ENCODE data around the gene AICDA.

The AICDA gene

DNA sequence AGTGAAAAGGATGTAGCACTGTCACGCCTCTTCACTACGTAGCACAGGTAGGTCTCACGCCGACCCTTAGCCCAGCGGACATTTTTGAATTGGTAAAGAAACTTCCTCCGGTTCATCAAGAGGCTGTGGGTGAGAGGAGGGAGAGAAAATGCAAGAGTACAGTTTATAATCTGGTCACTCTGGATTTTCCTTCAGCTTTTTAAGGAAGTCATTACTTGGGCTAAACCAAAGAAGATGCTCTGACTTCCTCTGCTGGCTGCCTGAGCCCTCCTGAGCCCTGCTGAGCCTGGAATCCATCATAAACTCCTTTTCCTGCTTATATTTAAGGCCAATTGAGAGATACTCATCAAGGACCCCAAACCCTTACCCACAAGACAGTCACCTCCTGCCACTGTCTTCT lies 5.8 kb downstream of the AICDA start:
- no peak overlapping the region for H2AFZ ChIP-seq (ENCODE audit: low read depth, low read length, severe bottlenecking)
- no peak overlapping the region for H3K27ac ChIP-seq (ENCODE audit: low read depth, low read length)
- H3K27me3 ChIP-seq (ENCODE audit: low read length), result no peaks in the 10 kb centered on the region
- no peaks in the 10 kb centered on the region for H3K9me3 ChIP-seq (ENCODE audit: insufficient read depth, low read length)
- no peaks in the 10 kb centered on the region for H3K9me2 ChIP-seq (replicated peaks; ENCODE audit: insufficient read depth, low read length)
- H4K20me1 ChIP-seq (ENCODE audit: low read depth, low read length), result no peaks in the 10 kb centered on the region
- no peaks in the 10 kb centered on the region for H3K79me2 ChIP-seq (ENCODE audit: insufficient read depth, low read length)
- H3K9ac ChIP-seq (ENCODE audit: low read length), result no peak overlapping the region
- no peaks in the 10 kb centered on the region for H3K36me3 ChIP-seq (ENCODE audit: low read length)
- TF ChIP-seq, protein P1, sequence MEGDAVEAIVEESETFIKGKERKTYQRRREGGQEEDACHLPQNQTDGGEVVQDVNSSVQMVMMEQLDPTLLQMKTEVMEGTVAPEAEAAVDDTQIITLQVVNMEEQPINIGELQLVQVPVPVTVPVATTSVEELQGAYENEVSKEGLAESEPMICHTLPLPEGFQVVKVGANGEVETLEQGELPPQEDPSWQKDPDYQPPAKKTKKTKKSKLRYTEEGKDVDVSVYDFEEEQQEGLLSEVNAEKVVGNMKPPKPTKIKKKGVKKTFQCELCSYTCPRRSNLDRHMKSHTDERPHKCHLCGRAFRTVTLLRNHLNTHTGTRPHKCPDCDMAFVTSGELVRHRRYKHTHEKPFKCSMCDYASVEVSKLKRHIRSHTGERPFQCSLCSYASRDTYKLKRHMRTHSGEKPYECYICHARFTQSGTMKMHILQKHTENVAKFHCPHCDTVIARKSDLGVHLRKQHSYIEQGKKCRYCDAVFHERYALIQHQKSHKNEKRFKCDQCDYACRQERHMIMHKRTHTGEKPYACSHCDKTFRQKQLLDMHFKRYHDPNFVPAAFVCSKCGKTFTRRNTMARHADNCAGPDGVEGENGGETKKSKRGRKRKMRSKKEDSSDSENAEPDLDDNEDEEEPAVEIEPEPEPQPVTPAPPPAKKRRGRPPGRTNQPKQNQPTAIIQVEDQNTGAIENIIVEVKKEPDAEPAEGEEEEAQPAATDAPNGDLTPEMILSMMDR (IDR thresholded peaks at IDR 0.05; ENCODE audit: insufficient read depth, low read length, poor library complexity, severe bottlenecking), result no peak
- TF ChIP-seq EZH2phosphoT487 (conservative IDR thresholded peaks at IDR 0.05; ENCODE audit: low read length), result no peak
- H3F3A ChIP-seq (ENCODE audit: insufficient read depth), result no peaks in the 10 kb centered on the region
- no peak overlapping the region for H3K4me3 ChIP-seq (ENCODE audit: insufficient read depth, low read length, poor library complexity, severe bottlenecking)
- no peak overlapping the region for H3K4me2 ChIP-seq (ENCODE audit: low read depth, low read length, poor library complexity, severe bottlenecking)

DNA sequence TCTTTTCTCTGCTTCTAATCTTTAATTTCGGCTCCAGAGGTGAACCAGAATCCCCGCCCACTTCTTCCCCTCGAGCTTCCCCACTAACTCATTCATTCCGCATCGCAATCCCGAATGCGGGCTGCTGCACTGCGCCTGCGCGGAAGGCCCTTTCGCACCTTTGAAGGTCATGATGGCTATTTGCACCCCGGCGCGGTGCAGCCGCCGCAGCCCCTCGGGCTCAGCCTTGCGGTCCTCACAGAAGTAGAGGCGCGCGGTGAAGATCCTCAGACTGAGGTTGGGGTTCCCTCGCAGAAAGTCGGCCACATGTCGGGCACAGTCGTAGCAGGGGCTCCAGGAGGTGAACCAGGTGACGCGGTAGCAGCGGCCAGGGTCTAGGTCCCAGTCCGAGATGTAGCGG lies 7.6 kb downstream of the AICDA start:
- H3K9me3 ChIP-seq (ENCODE audit: insufficient read depth, low read length), result no peaks in the 10 kb centered on the region
- no peaks in the 10 kb centered on the region for H3K27me3 ChIP-seq (ENCODE audit: low read length)
- no peaks in the 10 kb centered on the region for H3K9me2 ChIP-seq (replicated peaks; ENCODE audit: insufficient read depth, low read length)
- H3K36me3 ChIP-seq (ENCODE audit: low read length), result no peaks in the 10 kb centered on the region
- no peak for TF ChIP-seq EZH2phosphoT487 (conservative IDR thresholded peaks at IDR 0.05; ENCODE audit: low read length)
- TF ChIP-seq, protein P1 (IDR thresholded peaks at IDR 0.05; ENCODE audit: insufficient read depth, low read length, poor library complexity, severe bottlenecking), result no peak
- no peaks in the 10 kb centered on the region for H3K79me2 ChIP-seq (ENCODE audit: insufficient read depth, low read length)
- no peak overlapping the region for H2AFZ ChIP-seq (ENCODE audit: low read depth, low read length, severe bottlenecking)
- H3K9ac ChIP-seq (ENCODE audit: low read length), result no peak overlapping the region
- no peak overlapping the region for H3K27ac ChIP-seq (ENCODE audit: low read depth, low read length)
- no peaks in the 10 kb centered on the region for H4K20me1 ChIP-seq (ENCODE audit: low read depth, low read length)
- no peaks in the 10 kb centered on the region for H3F3A ChIP-seq (ENCODE audit: insufficient read depth)
- H3K4me3 ChIP-seq (ENCODE audit: insufficient read depth, low read length, poor library complexity, severe bottlenecking), result no peak overlapping the region
- no peak overlapping the region for H3K4me2 ChIP-seq (ENCODE audit: low read depth, low read length, poor library complexity, severe bottlenecking)

DNA sequence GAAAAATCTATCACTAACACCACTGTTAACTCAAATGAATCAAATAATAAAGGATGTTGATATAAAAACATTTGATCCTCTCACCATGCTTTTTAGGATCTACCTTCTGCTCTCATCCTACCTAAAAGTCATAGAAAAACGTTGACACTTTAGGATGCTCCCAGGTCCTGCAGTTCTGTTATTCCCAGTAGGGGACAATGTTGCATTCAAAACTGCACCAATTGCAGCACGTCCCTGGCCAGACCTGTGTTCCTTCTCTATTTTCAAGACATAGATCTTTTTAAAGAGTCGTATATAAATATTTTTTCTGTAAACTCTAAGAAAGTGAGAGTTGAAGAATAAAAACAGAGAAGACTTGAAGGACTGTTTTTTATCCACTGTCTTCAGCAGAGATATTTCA lies 8.8 kb downstream of the AICDA start:
- Histone ChIP-seq H2AFZ (ENCODE audit: low read depth, low read length, severe bottlenecking) (no peak overlapping the region), H3K36me3 (ENCODE audit: low read length) (no peaks in the 10 kb centered on the region)

More for the DNA sequence above, 8.8 kb downstream of the AICDA start:
- H3K4me3 ChIP-seq (ENCODE audit: insufficient read depth, low read length, poor library complexity, severe bottlenecking), result no peak overlapping the region
- no peaks in the 10 kb centered on the region for H3K9me2 ChIP-seq (replicated peaks; ENCODE audit: insufficient read depth, low read length)
- TF ChIP-seq EZH2phosphoT487 (conservative IDR thresholded peaks at IDR 0.05; ENCODE audit: low read length), result no peak
- TF ChIP-seq, protein P1 (IDR thresholded peaks at IDR 0.05; ENCODE audit: insufficient read depth, low read length, poor library complexity, severe bottlenecking), result no peak
- H3K79me2 ChIP-seq (ENCODE audit: insufficient read depth, low read length), result no peaks in the 10 kb centered on the region
- no peak overlapping the region for H3K9ac ChIP-seq (ENCODE audit: low read length)
- H3K27ac ChIP-seq (ENCODE audit: low read depth, low read length), result no peak overlapping the region
- no peaks in the 10 kb centered on the region for H4K20me1 ChIP-seq (ENCODE audit: low read depth, low read length)
- no peaks in the 10 kb centered on the region for H3K27me3 ChIP-seq (ENCODE audit: low read length)
- H3K4me2 ChIP-seq (ENCODE audit: low read depth, low read length, poor library complexity, severe bottlenecking), result no peak overlapping the region
- H3K9me3 ChIP-seq (ENCODE audit: insufficient read depth, low read length), result no peaks in the 10 kb centered on the region
- H3F3A ChIP-seq (ENCODE audit: insufficient read depth), result no peaks in the 10 kb centered on the region

Measured in SU-DHL-6 (cell line).